Right lobe of liver (tissue), 4 donors: ENCODE measurements around the gene SMIM43.

Experiments used
- POLR2A ChIP-seq: fragments of 450-650 bp; IDR thresholded peaks from one replicate; pipeline ENCODE4 v1.6.1; 2017; ENCODE audit warnings: antibody characterized with exemption, mild to moderate bottlenecking
- TF ChIP-seq, protein P1 (sequence below), 4 donors: fragments of 200-600 bp in 3 of 4; fragments of 450-650 bp in 1 of 4; IDR thresholded peaks; one replicate each; pipeline versions ENCODE4 v1.5.1 to v1.8.0; 2016 to 2022; ENCODE audit warnings: antibody characterized with exemption in 4 of 4, mild to moderate bottlenecking in 2 of 4
- donor health status: DM: no; HTN: no; CAD: no.
- donor health status: DM: no; HTN: no; CAD: no.
- donor health status: DM: no; HTN: yes; CAD: no.

DNA sequence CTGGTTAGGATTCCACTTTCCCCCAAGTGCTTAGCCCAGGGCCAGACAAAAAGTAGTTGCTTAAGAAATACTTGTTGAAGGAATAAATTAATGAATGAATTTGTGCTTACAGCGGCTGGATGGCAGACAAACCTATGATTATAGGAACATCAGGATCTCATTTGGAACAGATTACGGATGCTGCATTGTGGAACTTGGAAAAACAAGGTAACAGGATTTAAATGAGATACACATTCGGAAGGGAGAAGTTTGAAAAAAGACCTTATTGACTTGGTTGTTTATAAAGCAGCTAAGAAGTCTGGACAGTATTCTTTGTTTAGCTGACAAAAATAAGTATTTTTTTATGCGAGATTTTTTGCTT is 36.7 kb upstream of the SMIM43 start:
- TF ChIP-seq, protein P1, sequence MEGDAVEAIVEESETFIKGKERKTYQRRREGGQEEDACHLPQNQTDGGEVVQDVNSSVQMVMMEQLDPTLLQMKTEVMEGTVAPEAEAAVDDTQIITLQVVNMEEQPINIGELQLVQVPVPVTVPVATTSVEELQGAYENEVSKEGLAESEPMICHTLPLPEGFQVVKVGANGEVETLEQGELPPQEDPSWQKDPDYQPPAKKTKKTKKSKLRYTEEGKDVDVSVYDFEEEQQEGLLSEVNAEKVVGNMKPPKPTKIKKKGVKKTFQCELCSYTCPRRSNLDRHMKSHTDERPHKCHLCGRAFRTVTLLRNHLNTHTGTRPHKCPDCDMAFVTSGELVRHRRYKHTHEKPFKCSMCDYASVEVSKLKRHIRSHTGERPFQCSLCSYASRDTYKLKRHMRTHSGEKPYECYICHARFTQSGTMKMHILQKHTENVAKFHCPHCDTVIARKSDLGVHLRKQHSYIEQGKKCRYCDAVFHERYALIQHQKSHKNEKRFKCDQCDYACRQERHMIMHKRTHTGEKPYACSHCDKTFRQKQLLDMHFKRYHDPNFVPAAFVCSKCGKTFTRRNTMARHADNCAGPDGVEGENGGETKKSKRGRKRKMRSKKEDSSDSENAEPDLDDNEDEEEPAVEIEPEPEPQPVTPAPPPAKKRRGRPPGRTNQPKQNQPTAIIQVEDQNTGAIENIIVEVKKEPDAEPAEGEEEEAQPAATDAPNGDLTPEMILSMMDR (IDR thresholded peaks at IDR 0.05): no peak
- no peak for TF ChIP-seq POLR2A
